DOHH2 (cell line): Measurements from ENCODE around the gene CNGB1.
"Not testable (repeated sequence)": the region's sequence is repeated elsewhere in the genome, so short reads cannot be mapped to it uniquely, and the experiment has no call there.

Experiments
- H3F3A ChIP-seq: fragments of 200-600 bp; sonication (generic), shearing (Covaris generic); 2 replicates; pipeline ENCODE4 v1.6.0; 2016; ENCODE audit warnings: antibody characterized with exemption, mild to moderate bottlenecking; ENCODE audit not compliant: control insufficient read depth, insufficient read depth
- H3K27ac ChIP-seq: fragments of 200-600 bp; sonication (generic); 2 replicates; pipeline ENCODE4 v1.5.1; 2014; ENCODE audit warnings: low read depth, mild to moderate bottlenecking, low read length, moderate library complexity
- H3K27me3 ChIP-seq: fragments of 200-600 bp; sonication (generic); 2 replicates; pipeline ENCODE4 v1.6.1; 2014; ENCODE audit warnings: mild to moderate bottlenecking, low read length, mixed read lengths; ENCODE audit not compliant: control insufficient read depth
- H3K36me3 ChIP-seq: fragments of 200-600 bp; sonication (generic); 2 replicates; pipeline ENCODE4 v1.6.1; 2014; ENCODE audit warnings: mild to moderate bottlenecking, low read length, moderate library complexity, mixed read lengths; ENCODE audit not compliant: control insufficient read depth
- H3K4me1 ChIP-seq: fragments of 200-600 bp; sonication (generic); 2 replicates; pipeline ENCODE4 v1.6.1; 2014; ENCODE audit warnings: mild to moderate bottlenecking, low read length, mixed read lengths; ENCODE audit not compliant: control insufficient read depth
- H3K4me2 ChIP-seq: fragments of 200-600 bp; sonication (generic); 2 replicates; pipeline ENCODE4 v1.6.0; 2014; ENCODE audit warnings: mild to moderate bottlenecking, low read length, moderate library complexity
- H3K4me3 ChIP-seq: fragments of 200-600 bp; sonication (generic); 2 replicates; pipeline ENCODE4 v1.5.1; 2014; ENCODE audit warnings: mild to moderate bottlenecking, low read length, mixed read lengths
- H3K79me2 ChIP-seq: fragments of 200-600 bp; sonication (generic); 2 replicates; pipeline ENCODE4 v1.6.1; 2014; ENCODE audit warnings: mild to moderate bottlenecking, low read length, mixed read lengths; ENCODE audit not compliant: control insufficient read depth
- H3K9me2 ChIP-seq: fragments of 200-600 bp; sonication (generic); replicated peaks from 2 replicates; pipeline ENCODE4 v1.6.1; 2014; ENCODE audit warnings: mild to moderate bottlenecking, low read length, mixed read lengths; ENCODE audit not compliant: control insufficient read depth
- H3K9me3 ChIP-seq: fragments of 200-600 bp; sonication (generic); 2 replicates; pipeline ENCODE4 v1.6.1; 2014; ENCODE audit warnings: antibody characterized with exemption, low read length, mixed read lengths; ENCODE audit not compliant: control insufficient read depth, insufficient read depth
- H4K20me1 ChIP-seq: fragments of 200-600 bp; sonication (generic); 2 replicates; pipeline ENCODE4 v1.6.0; 2014; ENCODE audit warnings: low read depth, mild to moderate bottlenecking, antibody characterized with exemption, low read length, moderate library complexity; ENCODE audit not compliant: control insufficient read depth, insufficient read depth
- CTCF ChIP-seq: fragments of 200-600 bp; sonication (generic); IDR thresholded peaks from one replicate; pipeline ENCODE4 v1.5.1; 2014; ENCODE audit warnings: antibody characterized with exemption, mild to moderate bottlenecking, low read depth, low read length; ENCODE audit not compliant: poor library complexity, severe bottlenecking
- EZH2phosphoT487 ChIP-seq: fragments of 200-600 bp; sonication (generic); IDR thresholded peaks from 2 replicates; pipeline ENCODE4 v1.6.1; 2017; ENCODE audit warnings: borderline replicate concordance, mild to moderate bottlenecking, antibody characterized with exemption, low read length, moderate library complexity, mixed read lengths

Gene CNGB1

GRCh38 chr16:58011652-58012051 is 40.7 kb upstream of the CNGB1 start:
- H3K27ac ChIP-seq, result no peak overlapping the region
- H3K4me3 ChIP-seq, result no peak overlapping the region
- no peaks in the 10 kb centered on the region for H3K4me1 ChIP-seq
- no peaks in the 10 kb centered on the region; the same call in 1 of the 2 replicates for H3K79me2 ChIP-seq
- no peaks in the 10 kb centered on the region; the same call in 1 of the 2 replicates for H3K9me3 ChIP-seq
- TF ChIP-seq EZH2phosphoT487, result no peak
- no peak for TF ChIP-seq CTCF
- H3K9me2 ChIP-seq, result no peaks in the 10 kb centered on the region
- no peaks in the 10 kb centered on the region for H4K20me1 ChIP-seq
- no peaks in the 10 kb centered on the region for H3K27me3 ChIP-seq
- no peak overlapping the region for H3K4me2 ChIP-seq
- peaks cover 36% of the 10 kb centered on the region for H3K36me3 ChIP-seq
- H3F3A ChIP-seq, result no peaks in the 10 kb centered on the region

- Histone ChIP-seq H3K4me1 (no peaks in the 10 kb centered on the region), H3K9me2 (no peaks in the 10 kb centered on the region), H3K4me2 (no peak overlapping the region), H3K36me3 (peaks cover 41% of the 10 kb centered on the region), H4K20me1 (no peaks in the 10 kb centered on the region), H3K9me3 (no peaks in the 10 kb centered on the region; the same call in 1 of the 2 replicates), H3K27me3 (no peaks in the 10 kb centered on the region), H3K4me3 (no peak overlapping the region), H3K79me2 (no peaks in the 10 kb centered on the region; the same call in 1 of the 2 replicates), H3K27ac (no peak overlapping the region), H3F3A (no peaks in the 10 kb centered on the region)
- TF ChIP-seq CTCF (no peak), EZH2phosphoT487 (no peak)
Measured at GRCh38 chr16:58010886-58011285, 40.0 kb upstream of the CNGB1 start.

- Histone ChIP-seq H3K4me2 (no peak overlapping the region), H3K9me2 (no peaks in the 10 kb centered on the region), H3K36me3 (peaks cover 44% of the 10 kb centered on the region), H3K4me1 (no peaks in the 10 kb centered on the region), H3K4me3 (no peak overlapping the region), H4K20me1 (no peaks in the 10 kb centered on the region), H3K27ac (no peak overlapping the region), H3F3A (no peaks in the 10 kb centered on the region), H3K79me2 (no peaks in the 10 kb centered on the region; the same call in 1 of the 2 replicates), H3K27me3 (no peaks in the 10 kb centered on the region), H3K9me3 (no peaks in the 10 kb centered on the region; the same call in 1 of the 2 replicates)
- TF ChIP-seq CTCF, result no peak
- no peak for TF ChIP-seq EZH2phosphoT487
Measured at GRCh38 chr16:58009856-58010416, 39.0 kb upstream of the CNGB1 start.

GRCh38 chr16:58004736-58005135 is 33.8 kb upstream of the CNGB1 start:
- Histone ChIP-seq H3K79me2 (peaks cover 11% of the 10 kb centered on the region), H3K36me3 (peaks cover 32% of the 10 kb centered on the region), H3K4me1 (peaks cover 13% of the 10 kb centered on the region)
- H3K4me3 ChIP-seq, H3K9me3 ChIP-seq, H3K27ac ChIP-seq, H3K9me2 ChIP-seq, H3K27me3 ChIP-seq, H3F3A ChIP-seq, H3K4me2 ChIP-seq, H4K20me1 ChIP-seq: not testable (repeated sequence)
